Measurements from ENCODE around the gene NHERF2.

The NHERF2 gene

GRCh38 chr16:2040041-2040786, 13.5 kb downstream of the NHERF2 start:
- H3K27me3 Mint-ChIP-seq = peaks cover 0 to 6% of the 10 kb centered on the region in 2 donors
- no peak for ATAC-seq (replicated peaks)
- H3K27ac Mint-ChIP-seq = no peak overlapping the region
- peaks cover 11 to 14% of the 10 kb centered on the region in 2 donors for H3K4me1 Mint-ChIP-seq
- no peak for DNase-seq
- peaks cover 4 to 8% of the 10 kb centered on the region in 2 donors for H3K36me3 Mint-ChIP-seq
- no peaks in the 10 kb centered on the region for H3K9me3 Mint-ChIP-seq
- H3K4me3 Mint-ChIP-seq = no peak overlapping the region

GRCh38 chr16:2040787-2041522, 14.3 kb downstream of the NHERF2 start:
- Mint-ChIP-seq H3K9me3 (no peaks in the 10 kb centered on the region), H3K27ac (no peak overlapping the region), H3K4me1 (peaks cover 11 to 14% of the 10 kb centered on the region in 2 donors), H3K27me3 (peaks cover 0 to 6% of the 10 kb centered on the region in 2 donors), H3K36me3 (peaks cover 4 to 8% of the 10 kb centered on the region in 2 donors), H3K4me3 (no peak overlapping the region)
- DNase-seq (no peak), ATAC-seq (replicated peaks) (no peak)

- Mint-ChIP-seq H3K27ac (no peak overlapping the region), H3K36me3 (peaks cover 4 to 8% of the 10 kb centered on the region in 2 donors), H3K9me3 (no peaks in the 10 kb centered on the region), H3K4me3 (no peak overlapping the region), H3K27me3 (no peaks in the 10 kb centered on the region), H3K4me1 (peaks cover 18 to 27% of the 10 kb centered on the region in 2 donors)
- ATAC-seq (replicated peaks) = no peak
- no peak for DNase-seq
Measured at GRCh38 chr16:2042171-2042985, 15.7 kb downstream of the NHERF2 start.

- DNase-seq = no peak
- Mint-ChIP-seq H3K36me3 (peaks cover 4 to 8% of the 10 kb centered on the region in 2 donors), H3K4me3 (no peak overlapping the region), H3K4me1 (peaks cover 18 to 29% of the 10 kb centered on the region in 2 donors), H3K27me3 (no peaks in the 10 kb centered on the region), H3K27ac (peak overlapping the region; percentile 43), H3K9me3 (no peaks in the 10 kb centered on the region)
- no peak for ATAC-seq (replicated peaks)
Measured at GRCh38 chr16:2042986-2043666, 16.4 kb downstream of the NHERF2 start.

GRCh38 chr16:2043667-2044451, 17.2 kb downstream of the NHERF2 start:
- Mint-ChIP-seq H3K36me3 (peaks cover 4 to 8% of the 10 kb centered on the region in 2 donors), H3K27me3 (no peaks in the 10 kb centered on the region), H3K27ac (peak overlapping the region; percentile 47), H3K9me3 (no peaks in the 10 kb centered on the region), H3K4me3 (peak overlapping the region; percentile 6 to 22), H3K4me1 (peaks cover 23 to 37% of the 10 kb centered on the region in 2 donors)
- DNase-seq (peak; percentile 35), ATAC-seq (replicated peaks) (peak in 1 of 2 donors; percentile 9)

- peaks cover 24 to 38% of the 10 kb centered on the region in 2 donors for H3K4me1 Mint-ChIP-seq
- H3K27me3 Mint-ChIP-seq = no peaks in the 10 kb centered on the region
- H3K27ac Mint-ChIP-seq = no peak overlapping the region
- peaks cover 4 to 8% of the 10 kb centered on the region in 2 donors for H3K36me3 Mint-ChIP-seq
- no peaks in the 10 kb centered on the region for H3K9me3 Mint-ChIP-seq
- no peak for DNase-seq
- no peak overlapping the region for H3K4me3 Mint-ChIP-seq
- ATAC-seq (replicated peaks) = no peak
Measured at GRCh38 chr16:2044541-2044940, 17.8 kb downstream of the NHERF2 start.

- Mint-ChIP-seq H3K27ac (no peak overlapping the region), H3K4me1 (peaks cover 24 to 38% of the 10 kb centered on the region in 2 donors), H3K4me3 (peak overlapping the region; percentile 93 to 95), H3K36me3 (peaks cover 6 to 13% of the 10 kb centered on the region in 2 donors), H3K9me3 (no peaks in the 10 kb centered on the region), H3K27me3 (no peaks in the 10 kb centered on the region)
- ATAC-seq (replicated peaks) (no peak), DNase-seq (no peak)
Measured at GRCh38 chr16:2045965-2046892, 19.5 kb downstream of the NHERF2 start.

GRCh38 chr16:2046893-2047329, 20.2 kb downstream of the NHERF2 start:
- H3K27me3 Mint-ChIP-seq = no peaks in the 10 kb centered on the region
- DNase-seq = no peak
- ATAC-seq (replicated peaks) = peak in 1 of 2 donors; percentile 0
- peaks cover 24 to 38% of the 10 kb centered on the region in 2 donors for H3K4me1 Mint-ChIP-seq
- peak overlapping the region; percentile 93 to 95 for H3K4me3 Mint-ChIP-seq
- no peaks in the 10 kb centered on the region for H3K9me3 Mint-ChIP-seq
- H3K27ac Mint-ChIP-seq = peak overlapping the region; percentile 89
- H3K36me3 Mint-ChIP-seq = peaks cover 9 to 18% of the 10 kb centered on the region in 2 donors

- Mint-ChIP-seq H3K4me3 (peak within 1 kb of the TSS; percentile 93 to 95), H3K27me3 (no peaks in the 10 kb centered on the region), H3K4me1 (peaks cover 24 to 38% of the 10 kb centered on the region in 2 donors), H3K36me3 (peaks cover 13 to 20% of the 10 kb centered on the region in 2 donors), H3K9me3 (no peaks in the 10 kb centered on the region), H3K27ac (peak within 1 kb of the TSS; percentile 89)
- ATAC-seq (replicated peaks) = peak; percentile 96 to 98
- DNase-seq = peak; percentile 96
Measured at GRCh38 chr16:2047330-2048115, 20.8 kb downstream of the NHERF2 start, which contains the start of the genes NTHL1 and TSC2. Gene NTHL1 (minus strand): TSS chr16:2047834. CDS start chr16:2047823, 11 bp downstream. Gene TSC2 (plus strand): TSS chr16:2047985. CDS start chr16:2048616, 631 bp downstream.

GRCh38 chr16:2048116-2048543, 21.4 kb downstream of the NHERF2 start:
- Mint-ChIP-seq H3K27ac (peak overlapping the region; percentile 85), H3K27me3 (no peaks in the 10 kb centered on the region)
- peak; percentile 22 to 27 for ATAC-seq (replicated peaks)

GRCh38 chr16:2053211-2053610, 26.5 kb downstream of the NHERF2 start:
- Mint-ChIP-seq H3K4me1 (peaks cover 8% of the 10 kb centered on the region in 2 donors), H3K27me3 (no peaks in the 10 kb centered on the region), H3K4me3 (no peak overlapping the region), H3K9me3 (no peaks in the 10 kb centered on the region), H3K27ac (no peak overlapping the region), H3K36me3 (peaks cover 28 to 38% of the 10 kb centered on the region in 2 donors)
- DNase-seq = no peak
- no peak for ATAC-seq (replicated peaks)

More at GRCh38 chr16:2048116-2048543, 21.4 kb downstream of the NHERF2 start:
- Mint-ChIP-seq H3K9me3 (no peaks in the 10 kb centered on the region), H3K4me1 (peaks cover 21 to 36% of the 10 kb centered on the region in 2 donors), H3K4me3 (peak overlapping the region; percentile 93 to 95), H3K36me3 (peaks cover 14 to 21% of the 10 kb centered on the region in 2 donors)
- no peak for DNase-seq
